ENCODE measurements around the gene IPCEF1. TPM values are rescaled to one million over a fixed set of nuclear protein-coding genes. Genes with fewer than 3 reads are reported as not detected.

Gene IPCEF1
- total and polyA plus RNA-seq, 2 of the 8 experiments (the other 6 are each of a cell fraction or from before 2014, with no cell fraction given), result 0.41 to 0.78 TPM

- TF ChIP-seq KDM1A (IDR thresholded peaks at IDR 0.05; ENCODE audit: borderline replicate concordance, low read length) (no peak), CREB1 (IDR thresholded peaks at IDR 0.05) (no peak), YY1 (IDR thresholded peaks at IDR 0.05; ENCODE audit: low read depth, low read length) (no peak), RFX5 (IDR thresholded peaks at IDR 0.05; ENCODE audit: borderline replicate concordance, low read depth, low read length) (no peak)
Measured at GRCh38 chr6:154258064-154258757, 98.4 kb downstream of the IPCEF1 start (continued).
